A673 (cell line): ENCODE measurements around the gene PLXDC2.

Source experiments
- CTCF ChIP-seq: fragments of 300-800, 200-600 bp; sonication (generic); conservative IDR thresholded peaks from 2 replicates; pipeline ENCODE4 v1.5.1; 2017; ENCODE audit warnings: low read depth, mild to moderate bottlenecking, antibody characterized with exemption, low read length, moderate library complexity, mixed read lengths
- EZH2 ChIP-seq: fragments of 200-600 bp; sonication (generic); IDR thresholded peaks from 2 replicates; pipeline ENCODE4 v1.6.1; 2017; ENCODE audit warnings: borderline replicate concordance, low read depth, mild to moderate bottlenecking, mixed read lengths, antibody characterized with exemption, low read length; ENCODE audit not compliant: poor library complexity, severe bottlenecking

GRCh38 chr10:20115894-20116293, 299.7 kb downstream of the PLXDC2 start:
- no peak for TF ChIP-seq CTCF
- no peak for TF ChIP-seq EZH2
